DND-41 (cell line): Measurements from ENCODE around the gene TLCD2.

Experiments
- ATAC-seq: fragments of 200-7000 bp; cut with Tn5 transposase; 3 replicates; pipeline ENCODE4 v1.9.1; 2021; ENCODE audit warnings: low read depth; ENCODE audit not compliant: insufficient read depth
- DNase-seq: peaks from one replicate; pipeline ENCODE4 v3.0.0-alpha.2; 2020
- H2AFZ ChIP-seq: 2 replicates; pipeline ENCODE4 v1.6.0; 2012; ENCODE audit warnings: low read depth, low read length
- H3K27ac ChIP-seq: 2 replicates; pipeline ENCODE4 v1.5.1; 2012; ENCODE audit warnings: low read length, inconsistent platforms
- H3K27me3 ChIP-seq: fragments of 200-600 bp; sonication (generic); 2 replicates; pipeline ENCODE4 v1.6.0; 2012; ENCODE audit warnings: low read length, mild to moderate bottlenecking, inconsistent platforms; ENCODE audit not compliant: insufficient read depth, poor library complexity
- H3K36me3 ChIP-seq: 2 replicates; pipeline ENCODE4 v1.5.1; 2012; ENCODE audit warnings: low read length, inconsistent platforms; ENCODE audit not compliant: insufficient read depth
- H3K4me1 ChIP-seq: 2 replicates; pipeline ENCODE4 v1.5.1; 2012; ENCODE audit warnings: mild to moderate bottlenecking, low read length; ENCODE audit not compliant: insufficient read depth
- H3K4me2 ChIP-seq: 2 replicates; pipeline ENCODE4 v1.6.0; 2012; ENCODE audit warnings: mild to moderate bottlenecking, moderate library complexity, low read length, inconsistent platforms; ENCODE audit not compliant: insufficient read depth
- H3K4me3 ChIP-seq, 2 experiments: fragments of 200-600 bp in 1 of 2; shearing (Covaris generic) in 1 of 2; 2 replicates each; pipeline ENCODE4 v1.5.1; 2012 to 2016; ENCODE audit warnings: inconsistent platforms in 2 of 2, low read length in 2 of 2, mild to moderate bottlenecking in 2 of 2, low read depth in 1 of 2, moderate library complexity in 1 of 2
- H3K79me2 ChIP-seq: 2 replicates; pipeline ENCODE4 v1.6.0; 2012; ENCODE audit warnings: low read length, inconsistent platforms; ENCODE audit not compliant: insufficient read depth
- H3K9ac ChIP-seq: 2 replicates; pipeline ENCODE4 v1.6.0; 2012; ENCODE audit warnings: low read depth, mild to moderate bottlenecking, inconsistent platforms, low read length, moderate library complexity
- H3K9me3 ChIP-seq: 2 replicates; pipeline ENCODE4 v1.5.1; 2012; ENCODE audit warnings: low read length, moderate library complexity, mild to moderate bottlenecking, inconsistent platforms; ENCODE audit not compliant: insufficient read depth, severe bottlenecking
- H4K20me1 ChIP-seq: 2 replicates; pipeline ENCODE4 v1.6.0; 2012; ENCODE audit warnings: low read length; ENCODE audit not compliant: insufficient read depth
- CTCF ChIP-seq: IDR thresholded peaks from 2 replicates; pipeline ENCODE4 v1.5.1; 2012; ENCODE audit warnings: borderline replicate concordance, low read length, moderate library complexity, mild to moderate bottlenecking; ENCODE audit not compliant: poor library complexity, severe bottlenecking; ENCODE audit errors: extremely low read depth
- EZH2 ChIP-seq: IDR thresholded peaks from 3 replicates; pipeline ENCODE4 v1.6.1; 2012; ENCODE audit warnings: borderline replicate concordance, low read depth, mild to moderate bottlenecking, moderate library complexity, low read length, inconsistent platforms; ENCODE audit not compliant: severe bottlenecking

Gene TLCD2

GRCh38 chr17:1709971-1710806 lies at the start of gene TLCD2:
Gene TLCD2 (minus strand): TSS chr17:1710377. CDS start chr17:1710242, 135 bp downstream.
- no peak for ATAC-seq
- no peak within 1 kb of the TSS for H3K9ac ChIP-seq
- H2AFZ ChIP-seq, result no peak within 1 kb of the TSS
- H4K20me1 ChIP-seq, result 0 out of 2 replicates have a peak, but pooled peaks cover 2% of the 10 kb centered on the region
- H3K36me3 ChIP-seq, result no peaks in the 10 kb centered on the region
- no peak within 1 kb of the TSS for H3K4me3 ChIP-seq
- no peaks in the 10 kb centered on the region for H3K9me3 ChIP-seq
- TF ChIP-seq CTCF (no peak), EZH2 (no peak)
- peaks cover under 1% of the 10 kb centered on the region for H3K27me3 ChIP-seq
- H3K4me1 ChIP-seq, result peaks cover 3% of the 10 kb centered on the region
- H3K4me2 ChIP-seq, result no peak within 1 kb of the TSS
- no peaks in the 10 kb centered on the region for H3K79me2 ChIP-seq
- no peak within 1 kb of the TSS for H3K27ac ChIP-seq
- DNase-seq, result no peak

- no peak overlapping the region for H3K4me3 ChIP-seq
- no peak overlapping the region for H3K9ac ChIP-seq
- TF ChIP-seq EZH2 (no peak), CTCF (no peak)
- no peaks in the 10 kb centered on the region for H3K36me3 ChIP-seq
- H3K4me2 ChIP-seq, result no peak overlapping the region
- no peak overlapping the region for H3K27ac ChIP-seq
- H3K27me3 ChIP-seq, result no peaks in the 10 kb centered on the region
- H4K20me1 ChIP-seq, result no peaks in the 10 kb centered on the region
- H2AFZ ChIP-seq, result no peak overlapping the region
- DNase-seq, result no peak
- H3K79me2 ChIP-seq, result no peaks in the 10 kb centered on the region
- no peak for ATAC-seq
- peaks cover 22% of the 10 kb centered on the region for H3K4me1 ChIP-seq
- H3K9me3 ChIP-seq, result no peaks in the 10 kb centered on the region
Observed at GRCh38 chr17:1759529-1759928, 49.4 kb upstream of the TLCD2 start.

GRCh38 chr17:1758807-1759206 lies 48.6 kb upstream of the TLCD2 start:
- H3K4me2 ChIP-seq, result no peak overlapping the region

More at GRCh38 chr17:1758807-1759206, 48.6 kb upstream of the TLCD2 start:
- Histone ChIP-seq H3K27ac (no peak overlapping the region), H3K36me3 (no peaks in the 10 kb centered on the region), H3K4me3 (no peak overlapping the region), H3K27me3 (no peaks in the 10 kb centered on the region), H3K9ac (no peak overlapping the region), H2AFZ (no peak overlapping the region), H3K4me1 (peaks cover 14% of the 10 kb centered on the region), H4K20me1 (no peaks in the 10 kb centered on the region), H3K79me2 (no peaks in the 10 kb centered on the region), H3K9me3 (no peaks in the 10 kb centered on the region)
- DNase-seq (no peak), ATAC-seq (no peak)
- no peak for TF ChIP-seq CTCF
- TF ChIP-seq EZH2, result no peak
